Adrenal gland (tissue), 12 donors: Measurements from ENCODE around the gene ALG2. TPM values are rescaled to one million over a fixed set of nuclear protein-coding genes. Genes with fewer than 3 reads are reported as not detected.
A peak's percentile ranks its signal among the peaks of the same experiment; 100 is the strongest.

Source experiments
- DNase-seq, 7 donors: peaks; one replicate each; pipeline ENCODE4 v3.0.0-alpha.2; 2019 to 2020
- H3K27ac ChIP-seq, 5 donors: fragments of 200-600 bp; sonication (generic) in 4 of 5; 1 replicate in 3 of 5; 2 replicates in 2 of 5; pipeline versions ENCODE4 v1.5.1 to v1.8.0; 2016 to 2020; ENCODE audit warnings: mild to moderate bottlenecking in 1 of 5
- H3K27me3 ChIP-seq: fragments of 200-600 bp; 2 replicates; pipeline ENCODE4 v1.8.0; 2021
- H3K36me3 ChIP-seq, 2 donors: fragments of 200-600 bp; replicated peaks in 1 of 2; 1 replicate in 1 of 2; 2 replicates in 1 of 2; pipeline versions ENCODE4 v1.5.1 to v1.8.0; 2018 to 2022
- H3K4me1 ChIP-seq, 2 donors: fragments of 200-600 bp; replicated peaks in 1 of 2; 1 replicate in 1 of 2; 2 replicates in 1 of 2; pipeline versions ENCODE4 v1.5.1 to v1.8.0; 2018 to 2021
- H3K4me3 ChIP-seq, 4 donors: fragments of 200-600 bp; sonication (generic) in 3 of 4; one replicate each; pipeline ENCODE4 v1.5.1; 2016 to 2018
- H3K9me3 ChIP-seq, 3 donors: fragments of 200-600 bp; sonication (generic) in 1 of 3; replicated peaks in 1 of 3; 1 replicate in 2 of 3; 2 replicates in 1 of 3; pipeline versions ENCODE4 v1.5.1 to v1.8.0; 2016 to 2021
- CTCF ChIP-seq, 6 experiments: fragments of 450-650 bp in 4 of 6; fragments of 200-600 bp in 2 of 6; sonication (generic) in 1 of 6; IDR thresholded peaks; 1 replicate in 5 of 6; 2 replicates in 1 of 6; pipeline versions ENCODE4 v1.5.1 to v1.8.0; 2016 to 2021; ENCODE audit warnings: antibody characterized with exemption in 6 of 6, mild to moderate bottlenecking in 2 of 6, moderate library complexity in 1 of 6
- POLR2A ChIP-seq, 2 donors: fragments of 450-650 bp; IDR thresholded peaks; one replicate each; pipeline ENCODE4 v1.6.1; 2017; ENCODE audit warnings: antibody characterized with exemption in 2 of 2, mild to moderate bottlenecking in 2 of 2, moderate library complexity in 1 of 2
- WGBS, 4 donors: extraction: QIAGEN DNeasy Blood & Tissue Kit in 2 of 4; methylation state at CpG; one replicate each; pipeline versions ENCODE4 v1.1.5 to v1.1.7; 2013 to 2017; 5-methylcytosine and 5-hydroxymethylcytosine counted together
- intact Hi-C, 2 donors: fragments of 100-400 bp; cut with DNase I; formaldehyde crosslinking; loops; one replicate each; pipeline versions ENCODE4 v1.14.1 to v1.15.0; 2022 to 2023
- polyA plus RNA-seq, 3 donors: library from polyadenylated mRNA; stranded (reverse); fragments of 200-250 nt in 2 of 3; fragments of 350-450 nt in 1 of 3; fragmentation: Illumina TruSeq in 1 of 3; extraction: RNeasy Lipid Tissue Mini Kit (QIAGEN cat#74804) in 1 of 3; gene quantifications; one replicate each; pipeline ENCODE4 v1.2.3, GENCODE V29; 2013 to 2014
- total RNA-seq, 9 donors: library from RNA; depleted of rRNA in 4 of 9; stranded (reverse); fragments of >200 nt in 4 of 9; fragments of 120-200 nt in 1 of 9; fragmentation: NEBNext Ultra II Directional in 1 of 9; extraction: Animal tissue kit (Norgen Biotek cat#: 25700) in 1 of 9; gene quantifications; one replicate each; pipeline versions ENCODE4 v1.1.0 to v1.2.4, GENCODE V29; 2013 to 2023
- donor health status: healthy with polysubstance abuse.
- donor health status: Bipolar disorder and iron deficiency.
- donor health status: DM: yes; HTN: yes; CAD: no.
- donor health status: DM: no; HTN: no; CAD: no.
- donor health status: DM: no; HTN: no; CAD: no.
- donor health status: DM: yes; HTN: yes; CAD: no.

ALG2 gene
- total and polyA plus RNA-seq, 12 donors: 19.2 to 144 (median 60.8) TPM

- 59 to 89% (median 85%) methylated on average over 2 of the region's 2 CpGs for WGBS, 4 donors
- H3K9me3 ChIP-seq: no peaks in the 10 kb centered on the region
- no peak overlapping the region for H3K27ac ChIP-seq
- no peaks in the 10 kb centered on the region for H3K4me1 ChIP-seq
- intact Hi-C loops: no loop called here
- no peaks in the 10 kb centered on the region for H3K27me3 ChIP-seq
- TF ChIP-seq CTCF (IDR thresholded peaks at IDR 0.05): peak in 5 of 6 experiments; percentile 20 to 45 (median 31)
- no peak for TF ChIP-seq POLR2A (IDR thresholded peaks at IDR 0.05)
- H3K4me3 ChIP-seq: no peak overlapping the region
- peak in 2 of 7 donors; percentile 29 to 39 for DNase-seq
- peaks cover 0 to 45% of the 10 kb centered on the region in 2 donors for H3K36me3 ChIP-seq
Observed at GRCh38 chr9:99231711-99232110, 10.0 kb upstream of the ALG2 start.

GRCh38 chr9:99230206-99230605, 8.5 kb upstream of the ALG2 start:
- TF ChIP-seq POLR2A (IDR thresholded peaks at IDR 0.05) (no peak), CTCF (IDR thresholded peaks at IDR 0.05) (no peak)
- H3K4me1 ChIP-seq: peaks cover 0 to 4% of the 10 kb centered on the region in 2 donors
- no peak overlapping the region for H3K4me3 ChIP-seq
- WGBS, 4 donors: 89 to 94% (median 91%) methylated on average over 3 of the region's 3 CpGs
- no peak for DNase-seq
- intact Hi-C loops: no loop called here
- no peaks in the 10 kb centered on the region for H3K27me3 ChIP-seq
- H3K27ac ChIP-seq: no peak overlapping the region
- peaks cover 0 to 50% of the 10 kb centered on the region in 2 donors for H3K36me3 ChIP-seq
- H3K9me3 ChIP-seq: no peaks in the 10 kb centered on the region

GRCh38 chr9:99226054-99226453, 4.3 kb upstream of the ALG2 start:
- Histone ChIP-seq H3K4me1 (peaks cover 6 to 29% of the 10 kb centered on the region in 2 donors), H3K27me3 (no peaks in the 10 kb centered on the region), H3K4me3 (no peak overlapping the region), H3K36me3 (peaks cover 0 to 39% of the 10 kb centered on the region in 2 donors), H3K27ac (no peak overlapping the region), H3K9me3 (no peaks in the 10 kb centered on the region)
- intact Hi-C loops: no loop called here
- no peak for TF ChIP-seq POLR2A (IDR thresholded peaks at IDR 0.05)
- TF ChIP-seq CTCF (IDR thresholded peaks at IDR 0.05): no peak
- no peak for DNase-seq
- 76 to 89% (median 79%) methylated on average over 5 of the region's 5 CpGs for WGBS, 4 donors

- Histone ChIP-seq H3K36me3 (peaks cover 0 to 23% of the 10 kb centered on the region in 2 donors), H3K9me3 (no peaks in the 10 kb centered on the region), H3K4me3 (no peak overlapping the region), H3K27me3 (no peaks in the 10 kb centered on the region), H3K27ac (no peak overlapping the region), H3K4me1 (peaks cover 18 to 45% of the 10 kb centered on the region in 2 donors)
- TF ChIP-seq CTCF (IDR thresholded peaks at IDR 0.05): no peak
- TF ChIP-seq POLR2A (IDR thresholded peaks at IDR 0.05): no peak
- DNase-seq: no peak
- WGBS, 4 donors: 80 to 83% (median 81%) methylated on average over 2 of the region's 2 CpGs
- intact Hi-C loops: no loop called here
Observed at GRCh38 chr9:99224445-99224844, 2.7 kb upstream of the ALG2 start.
